Panc1 (cell line): ENCODE results near the gene FOXO6. TPM values are rescaled to one million over a fixed set of nuclear protein-coding genes. Genes with fewer than 3 reads are reported as not detected.

Source experiments
- ATAC-seq: fragments of 200-7000 bp; cut with Tn5 transposase; 2 replicates; pipeline ENCODE4 v1.9.1; 2020; ENCODE audit warnings: mild to moderate bottlenecking, moderate library complexity
- BruUV-seq: library from RNA; stranded (reverse); fragments of 400-500 nt; replicated peaks from 2 replicates; lab custom pipeline; 2021; lab: Mats Ljungman, UMichigan
- CTCF ChIA-PET: fragments of 300-600 bp; sonication (Branson Sonifier 250); formaldehyde crosslinking; loops from one replicate; lab custom pipeline; 2022; ENCODE audit warnings: antibody characterized with exemption; lab: Charles Lee
- POLR2A ChIA-PET: fragments of 300-600 bp; sonication (Branson Sonifier 250); formaldehyde crosslinking; loops from one replicate; lab custom pipeline; 2022; ENCODE audit warnings: antibody characterized with exemption; lab: Charles Lee
- DNase-seq: peaks from one replicate; pipeline ENCODE4 v3.0.0-alpha.2; 2010; ENCODE audit warnings: low read depth, low spot score
- H3K27ac ChIP-seq: 2 replicates; pipeline ENCODE4 v1.5.1; 2011; ENCODE audit warnings: mild to moderate bottlenecking, low read length, inconsistent platforms
- H3K27me3 ChIP-seq: fragments of 200-500 bp; sonication (Bioruptor generic); 2 replicates; pipeline ENCODE4 v1.6.0; 2014; ENCODE audit warnings: low read length, inconsistent platforms; ENCODE audit not compliant: control insufficient read depth, insufficient read depth
- H3K36me3 ChIP-seq: fragments of 200-500 bp; sonication (Bioruptor generic); 2 replicates; pipeline ENCODE4 v1.5.1; 2014; ENCODE audit warnings: inconsistent platforms, mild to moderate bottlenecking, low read length, moderate library complexity; ENCODE audit not compliant: control insufficient read depth, insufficient read depth
- H3K4me1 ChIP-seq: 2 replicates; pipeline ENCODE4 v1.5.1; 2011; ENCODE audit warnings: inconsistent platforms, mild to moderate bottlenecking, low read length, moderate library complexity; ENCODE audit not compliant: control insufficient read depth, insufficient read depth
- H3K4me3 ChIP-seq, 2 experiments: 2 replicates each; pipeline ENCODE4 v1.5.1; 2011 to 2012; ENCODE audit warnings: low read depth in 2 of 2, low read length in 2 of 2, mild to moderate bottlenecking in 2 of 2, inconsistent platforms in 1 of 2, moderate library complexity in 1 of 2
- H3K9me3 ChIP-seq: fragments of 200-500 bp; sonication (Bioruptor generic); 2 replicates; pipeline ENCODE4 v1.5.1; 2014; ENCODE audit warnings: low read depth, mild to moderate bottlenecking, inconsistent platforms, low read length, moderate library complexity; ENCODE audit not compliant: control insufficient read depth, insufficient read depth
- CTCF ChIP-seq: fragments of 450-650 bp; IDR thresholded peaks from 2 replicates; pipeline ENCODE4 v1.5.1; 2017; ENCODE audit warnings: mild to moderate bottlenecking
- POLR2AphosphoS5 ChIP-seq: IDR thresholded peaks from 2 replicates; pipeline ENCODE4 v1.6.1; 2012; ENCODE audit warnings: mild to moderate bottlenecking, low read depth, low read length, moderate library complexity
- REST ChIP-seq, 2 experiments: IDR thresholded peaks; 2 replicates each; pipeline ENCODE4 v1.6.1; 2011 to 2012; ENCODE audit warnings: low read depth in 2 of 2, control low read depth in 1 of 2, low read length in 1 of 2, mild to moderate bottlenecking in 1 of 2, moderate library complexity in 1 of 2; ENCODE audit not compliant: insufficient read depth in 1 of 2
- SIN3A ChIP-seq: IDR thresholded peaks from 2 replicates; pipeline ENCODE4 v1.6.1; 2012; ENCODE audit warnings: low read depth, mild to moderate bottlenecking, low read length, moderate library complexity, borderline replicate concordance; ENCODE audit not compliant: insufficient read depth
- TCF7L2 ChIP-seq: IDR thresholded peaks from 2 replicates; pipeline ENCODE4 v1.6.1; 2011; ENCODE audit warnings: mild to moderate bottlenecking, low read depth, low read length, inconsistent platforms
- in situ Hi-C: cut with HindIII; loops from 2 replicates; pipeline ENCODE4 v1.10.0; 2016; ENCODE audit warnings: low sequenced_read_pairs, low pct_unique_long_range_greater_than_20kb
- intact Hi-C: fragments of 100-400 bp; cut with micrococcal nuclease; formaldehyde crosslinking; loops from one replicate; pipeline ENCODE4 v1.10.0; 2022; ENCODE audit not compliant: unreplicated experiment
- total RNA-seq: library from RNA; stranded (reverse); gene quantifications from one replicate; pipeline ENCODE4 v1.2.1, GENCODE V29; 2021; ENCODE audit not compliant: unreplicated experiment

The FOXO6 gene
- total RNA-seq, 1 experiment from 2014 or later = 2.5 TPM

GRCh38 chr1:41383094-41383852, 22.0 kb downstream of the FOXO6 start:
- Histone ChIP-seq H3K4me1 (peaks cover 12% of the 10 kb centered on the region; the same call in 1 of the 2 replicates), H3K4me3 (peak overlapping the region; percentile 51 to 55), H3K27me3 (peaks cover 5% of the 10 kb centered on the region; the same call in 1 of the 2 replicates), H3K9me3 (no peaks in the 10 kb centered on the region), H3K27ac (peak overlapping the region; percentile 65; the same call in 1 of the 2 replicates), H3K36me3 (no peaks in the 10 kb centered on the region)
- TF ChIP-seq REST (IDR thresholded peaks at IDR 0.05; ENCODE audit: insufficient read depth in 1 of 2, low read depth in 2 of 2, low read length in 1 of 2) (no peak), POLR2AphosphoS5 (no peak), SIN3A (no peak), TCF7L2 (no peak), CTCF (no peak)
- DNase-seq (no peak), ATAC-seq (no peak)
- TSS peak; percentile 75 for BruUV-seq
- intact Hi-C loops (no loop called here), in situ Hi-C loops (no loop called here)
- ChIA-PET CTCF (no interaction called here), POLR2A (no interaction called here)

GRCh38 chr1:41384579-41384978, 23.3 kb downstream of the FOXO6 start:
- in situ Hi-C loops (no loop called here), intact Hi-C loops (no loop called here)
- CTCF ChIA-PET = no interaction called here
- Histone ChIP-seq H3K27me3 (peaks cover 5% of the 10 kb centered on the region; the same call in 1 of the 2 replicates), H3K4me3 (no peak overlapping the region), H3K9me3 (no peaks in the 10 kb centered on the region), H3K36me3 (no peaks in the 10 kb centered on the region), H3K27ac (no peak overlapping the region), H3K4me1 (peaks cover 12% of the 10 kb centered on the region; the same call in 1 of the 2 replicates)
- DNase-seq = no peak
- POLR2A ChIA-PET = no interaction called here
- no TSS peak for BruUV-seq
- no peak for ATAC-seq
- TF ChIP-seq REST (IDR thresholded peaks at IDR 0.05; ENCODE audit: insufficient read depth in 1 of 2, low read depth in 2 of 2, low read length in 1 of 2) (no peak), SIN3A (no peak), TCF7L2 (no peak)
